Measurements from ENCODE around the gene DOCK10.
"Not testable (repeated sequence)": the region's sequence is repeated elsewhere in the genome, so short reads cannot be mapped to it uniquely, and the experiment has no call there.

The DOCK10 gene

DNA sequence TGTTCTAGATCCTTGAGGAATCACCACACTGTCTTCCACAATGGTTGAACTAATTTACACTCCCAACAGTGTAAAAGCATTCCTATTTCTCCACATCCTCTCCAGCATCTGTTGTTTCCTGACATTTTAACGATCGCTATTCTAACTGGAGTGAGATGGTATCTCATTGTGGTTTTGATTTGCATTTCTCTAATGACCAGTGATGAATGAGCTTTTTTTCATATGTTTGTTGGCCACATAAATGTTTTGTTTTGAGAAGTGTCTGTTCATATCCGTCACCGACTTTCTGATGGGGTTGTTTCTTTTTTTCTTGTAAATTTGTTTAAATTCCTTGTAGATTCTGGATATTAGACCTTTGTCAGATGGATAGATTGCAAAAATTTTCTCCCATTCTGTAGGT is 5.2 kb upstream of the DOCK10 start:
- DNase-seq; in situ Hi-C loops (cut with MboI; ENCODE audit: low pct_unique_long_range_greater_than_20kb, low sequenced_read_pairs): not testable (repeated sequence)

DNA sequence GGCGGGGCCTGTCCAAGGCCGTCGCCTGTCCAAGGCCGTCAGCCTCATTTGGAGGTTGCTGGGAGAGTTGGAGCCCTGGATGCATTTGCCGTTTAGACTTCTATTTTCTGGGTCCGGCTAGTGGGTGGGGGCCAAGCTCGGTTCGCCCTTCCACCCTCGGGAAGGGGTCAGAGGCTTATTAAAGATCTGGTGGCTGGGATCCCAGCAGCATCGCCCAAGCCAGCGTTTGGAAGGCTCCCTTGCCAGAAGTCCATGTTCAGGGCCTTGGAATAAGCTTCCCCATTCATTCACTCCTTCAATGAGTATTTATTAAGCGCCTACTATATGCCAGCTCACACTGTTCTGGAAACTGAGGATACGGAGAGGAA is 516 bp upstream of the DOCK10 start:
- in situ Hi-C loops (cut with MboI; ENCODE audit: low pct_unique_long_range_greater_than_20kb, low sequenced_read_pairs), result no loop called here

DNA sequence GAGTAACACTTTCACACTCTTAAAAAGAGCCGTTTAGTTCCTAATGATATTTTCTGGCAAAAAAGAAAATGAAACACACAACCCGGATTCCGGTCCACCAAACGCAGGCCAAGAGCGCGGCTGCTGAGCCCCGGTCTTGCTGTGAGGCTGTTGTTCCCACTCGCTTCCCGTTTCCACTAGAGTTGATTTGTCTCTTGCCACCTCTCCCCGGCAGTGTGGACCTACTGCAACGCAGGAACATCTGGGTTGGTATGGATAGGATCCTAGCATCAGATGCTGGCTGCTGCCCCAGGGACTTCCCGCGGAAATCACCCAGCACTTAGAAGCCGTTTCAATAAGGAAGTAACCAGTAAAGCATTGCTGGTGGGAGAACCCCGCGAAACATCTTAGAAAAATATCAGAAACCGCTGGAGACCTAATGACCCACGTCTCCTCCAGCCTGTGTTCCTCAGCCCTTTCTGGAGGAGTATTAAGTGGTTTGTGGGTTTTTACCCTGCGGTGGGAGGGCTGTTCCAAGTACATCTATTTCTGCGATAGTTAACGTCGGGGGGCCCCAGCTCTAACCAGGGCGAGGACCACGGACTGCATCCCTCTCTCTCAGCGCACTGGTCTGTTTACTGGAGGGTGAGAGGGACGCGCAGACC is 939 bp downstream of the DOCK10 start:
- in situ Hi-C loops (cut with MboI; ENCODE audit: low pct_unique_long_range_greater_than_20kb, low sequenced_read_pairs), result no loop called here
- DNase-seq, result peak; percentile 67

More for the DNA sequence above, 516 bp upstream of the DOCK10 start:
- DNase-seq, result no peak

GRCh38 chr2:225040856-225041206 is 1.4 kb downstream of the DOCK10 start:
- DNase-seq, result no peak
- in situ Hi-C loops (cut with MboI; ENCODE audit: low pct_unique_long_range_greater_than_20kb, low sequenced_read_pairs), result no loop called here

- DNase-seq, result no peak
- in situ Hi-C loops (cut with MboI; ENCODE audit: low pct_unique_long_range_greater_than_20kb, low sequenced_read_pairs), result no loop called here
These were observed 2.1 kb downstream of the DOCK10 start for GRCh38 chr2:225040142-225040541.

- DNase-seq, result no peak
- in situ Hi-C loops (cut with MboI; ENCODE audit: low pct_unique_long_range_greater_than_20kb, low sequenced_read_pairs), result no loop called here
These were observed 4.1 kb downstream of the DOCK10 start for GRCh38 chr2:225038231-225038523.

DNA sequence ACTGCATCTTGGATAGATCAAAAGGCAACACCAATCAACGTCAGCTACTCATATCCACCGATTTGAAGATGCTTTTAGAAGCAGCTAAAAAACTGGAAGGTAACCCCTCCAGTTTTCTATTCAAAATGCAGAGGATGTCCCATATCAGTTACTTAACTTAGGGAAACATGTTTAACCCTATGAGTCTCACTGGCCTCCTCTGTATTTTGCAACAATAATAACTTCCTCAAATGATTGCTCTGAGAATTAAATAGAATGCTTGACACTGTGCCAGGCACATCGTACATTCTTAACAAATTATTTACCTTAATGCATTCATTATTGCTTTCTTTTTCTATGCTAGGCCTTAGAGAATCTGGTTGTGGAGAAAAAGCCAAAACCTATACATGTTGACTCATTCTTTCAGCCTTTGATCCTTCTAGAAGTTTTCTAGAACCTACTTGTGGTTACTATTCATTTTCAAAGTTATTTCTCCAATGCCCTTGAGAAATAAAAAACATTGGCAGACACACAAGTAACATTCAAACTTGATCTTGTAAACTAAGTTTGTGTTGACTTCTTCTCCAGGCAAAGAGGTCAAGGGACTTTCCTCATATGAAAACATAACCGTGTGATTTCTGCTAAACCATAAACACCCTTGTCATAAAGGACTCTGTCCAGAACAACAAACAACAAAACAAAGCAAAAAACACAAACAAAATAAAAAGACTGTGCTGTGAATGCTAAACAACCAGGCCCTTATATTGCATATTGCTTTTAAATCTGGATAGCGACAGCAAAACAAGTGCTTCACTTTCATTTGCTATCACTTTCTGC is 4.6 kb downstream of the DOCK10 start:
- in situ Hi-C loops (cut with MboI; ENCODE audit: low pct_unique_long_range_greater_than_20kb, low sequenced_read_pairs), result no loop called here
- no peak for DNase-seq

DNA sequence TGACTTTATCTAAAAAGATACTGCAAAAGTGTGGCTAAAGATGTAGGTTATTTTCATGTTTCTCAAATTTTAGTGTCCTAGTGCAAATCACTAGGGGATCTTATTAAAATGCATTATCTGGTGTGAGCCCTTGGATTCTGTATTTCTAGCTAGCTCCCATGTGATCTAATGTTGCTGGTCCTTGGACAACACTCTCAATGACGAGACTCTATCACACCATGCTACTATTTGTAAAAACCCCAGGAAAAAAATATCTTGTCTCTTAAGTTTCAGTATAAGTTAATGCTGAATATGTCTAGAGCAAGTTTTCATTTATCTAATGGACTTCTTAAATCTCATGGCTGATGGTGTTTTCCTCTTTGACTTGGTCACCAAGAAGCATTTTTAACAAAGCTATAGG is 5.8 kb downstream of the DOCK10 start:
- in situ Hi-C loops (cut with MboI; ENCODE audit: low pct_unique_long_range_greater_than_20kb, low sequenced_read_pairs), result no loop called here
- no peak for DNase-seq

DNA sequence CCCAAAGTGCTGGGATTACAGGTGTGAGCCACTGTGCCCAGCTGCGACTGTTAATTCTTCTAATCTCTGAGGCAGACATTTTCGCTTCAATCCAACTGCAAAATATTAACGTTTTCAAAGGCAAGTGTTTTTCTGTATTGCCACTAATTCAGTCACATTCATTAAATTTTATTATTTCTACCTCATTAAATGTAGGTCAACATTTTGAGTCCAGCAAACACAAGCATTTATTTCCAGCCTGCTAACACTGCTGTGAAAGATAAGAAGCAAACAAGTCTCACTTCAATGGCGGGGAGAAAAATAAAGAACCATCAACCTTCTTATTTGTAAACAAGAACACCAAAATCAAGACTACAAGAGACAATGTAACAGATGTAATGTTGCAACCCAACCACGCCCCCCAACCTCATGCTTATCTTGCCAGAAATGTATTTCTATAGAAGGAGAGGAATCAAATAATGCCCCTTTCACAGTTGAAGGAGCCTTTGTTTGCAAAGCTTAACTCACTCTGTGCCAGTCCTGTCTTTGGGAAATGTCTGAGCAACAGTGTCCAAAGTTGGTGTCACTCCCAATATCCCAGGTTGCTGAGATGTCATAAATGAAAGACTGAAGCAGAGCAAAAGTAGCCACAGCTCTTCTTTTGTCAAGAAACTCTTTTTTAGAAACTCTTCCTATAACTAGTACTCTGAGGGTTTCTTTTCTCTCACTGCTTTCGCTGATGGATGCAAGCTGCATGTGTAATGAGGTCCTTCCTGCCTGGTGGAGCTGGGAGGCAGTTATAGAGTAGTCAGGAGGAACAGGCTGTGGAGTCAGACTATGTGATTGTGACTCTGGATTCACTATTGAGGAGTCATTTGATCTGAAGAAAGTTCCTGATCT is 8.6 kb downstream of the DOCK10 start:
- DNase-seq, result no peak
- in situ Hi-C loops (cut with MboI; ENCODE audit: low pct_unique_long_range_greater_than_20kb, low sequenced_read_pairs), result no loop called here

GRCh38 chr2:225032246-225032645 is 10.0 kb downstream of the DOCK10 start:
- no peak for DNase-seq
- in situ Hi-C loops (cut with MboI; ENCODE audit: low pct_unique_long_range_greater_than_20kb, low sequenced_read_pairs), result no loop called here

DNA sequence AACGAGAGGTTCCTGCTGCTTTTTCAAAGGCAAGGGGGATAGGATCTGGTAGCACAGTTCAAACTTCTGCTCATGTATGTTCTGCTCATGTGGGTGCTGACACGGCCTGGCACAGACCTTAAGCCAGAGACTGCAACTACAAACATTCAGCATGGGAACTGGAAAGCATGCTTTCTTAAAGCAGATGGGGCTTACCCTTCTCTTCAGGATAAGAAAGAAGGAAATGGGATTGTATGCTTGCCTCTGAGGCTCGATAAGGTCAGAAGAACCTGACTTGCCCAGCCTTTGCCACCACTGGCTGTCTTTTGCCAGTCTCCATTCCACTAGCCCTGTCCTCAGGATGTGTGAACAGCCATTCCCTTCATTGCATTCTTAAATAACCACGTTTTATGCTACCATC is 10.7 kb downstream of the DOCK10 start:
- no peak for DNase-seq
- in situ Hi-C loops (cut with MboI; ENCODE audit: low pct_unique_long_range_greater_than_20kb, low sequenced_read_pairs), result no loop called here

DNA sequence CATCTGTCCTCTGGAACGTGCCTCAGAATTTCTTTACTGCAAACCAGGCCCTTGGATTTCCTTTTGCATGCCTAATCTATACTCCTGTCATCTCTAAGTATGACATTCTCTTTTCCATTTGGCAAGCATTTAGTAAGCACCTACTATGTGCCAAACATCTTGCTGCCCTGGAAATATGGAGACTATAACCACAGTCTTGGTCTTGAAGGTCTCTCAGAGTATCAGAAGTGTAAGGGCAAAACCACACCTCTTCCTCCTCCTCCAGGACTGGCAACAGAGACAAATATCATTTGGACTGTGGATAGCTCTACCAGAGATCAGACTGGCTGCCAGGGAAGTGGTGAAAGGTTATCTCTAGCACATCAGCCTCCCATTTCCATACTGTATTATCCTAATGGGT is 11.4 kb downstream of the DOCK10 start:
- in situ Hi-C loops (cut with MboI; ENCODE audit: low pct_unique_long_range_greater_than_20kb, low sequenced_read_pairs), result no loop called here
- DNase-seq, result no peak

DNA sequence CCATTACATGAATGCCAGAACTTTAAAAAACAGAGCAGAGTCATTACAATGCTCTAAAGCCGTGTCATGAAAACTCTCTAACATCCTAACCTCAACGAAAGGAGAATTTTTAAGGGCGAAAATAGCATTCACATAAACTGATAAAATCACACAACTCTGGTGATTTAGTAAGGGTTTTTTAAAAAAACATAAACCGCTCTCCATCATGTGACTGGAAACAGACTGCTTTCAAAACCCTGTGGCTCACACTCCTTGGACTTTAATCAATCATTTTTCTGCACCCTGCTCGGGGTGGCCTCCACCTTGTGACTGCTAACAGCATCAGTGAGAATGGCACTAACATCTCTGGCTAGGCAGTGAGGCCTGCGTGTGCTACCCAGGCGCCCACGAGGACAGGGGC is 12.1 kb downstream of the DOCK10 start:
- in situ Hi-C loops (cut with MboI; ENCODE audit: low pct_unique_long_range_greater_than_20kb, low sequenced_read_pairs), result no loop called here
- no peak for DNase-seq

DNA sequence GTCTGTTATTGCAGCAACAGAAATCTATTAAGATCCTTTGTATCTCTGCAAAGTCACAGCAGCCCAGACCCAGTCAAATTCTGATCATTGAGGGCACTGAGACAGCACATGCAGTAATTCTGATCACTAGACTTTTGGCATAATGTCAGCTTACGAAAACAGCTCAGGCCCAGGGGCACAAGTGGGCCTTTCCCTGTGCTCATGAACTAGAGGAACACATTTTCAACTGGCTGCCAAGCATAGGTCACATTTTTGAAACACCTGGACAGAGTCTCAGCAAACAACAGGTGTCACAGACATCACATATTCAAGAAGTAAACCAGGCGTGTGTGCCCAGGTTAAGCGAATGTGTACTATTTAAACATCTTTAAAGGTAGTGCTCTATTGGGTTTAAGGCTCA is 13.7 kb downstream of the DOCK10 start:
- DNase-seq, result no peak
- in situ Hi-C loops (cut with MboI; ENCODE audit: low pct_unique_long_range_greater_than_20kb, low sequenced_read_pairs), result no loop called here

- in situ Hi-C loops (cut with MboI; ENCODE audit: low pct_unique_long_range_greater_than_20kb, low sequenced_read_pairs), result no loop called here
- DNase-seq, result no peak
These were observed 15.1 kb downstream of the DOCK10 start for GRCh38 chr2:225027061-225027762.

DNA sequence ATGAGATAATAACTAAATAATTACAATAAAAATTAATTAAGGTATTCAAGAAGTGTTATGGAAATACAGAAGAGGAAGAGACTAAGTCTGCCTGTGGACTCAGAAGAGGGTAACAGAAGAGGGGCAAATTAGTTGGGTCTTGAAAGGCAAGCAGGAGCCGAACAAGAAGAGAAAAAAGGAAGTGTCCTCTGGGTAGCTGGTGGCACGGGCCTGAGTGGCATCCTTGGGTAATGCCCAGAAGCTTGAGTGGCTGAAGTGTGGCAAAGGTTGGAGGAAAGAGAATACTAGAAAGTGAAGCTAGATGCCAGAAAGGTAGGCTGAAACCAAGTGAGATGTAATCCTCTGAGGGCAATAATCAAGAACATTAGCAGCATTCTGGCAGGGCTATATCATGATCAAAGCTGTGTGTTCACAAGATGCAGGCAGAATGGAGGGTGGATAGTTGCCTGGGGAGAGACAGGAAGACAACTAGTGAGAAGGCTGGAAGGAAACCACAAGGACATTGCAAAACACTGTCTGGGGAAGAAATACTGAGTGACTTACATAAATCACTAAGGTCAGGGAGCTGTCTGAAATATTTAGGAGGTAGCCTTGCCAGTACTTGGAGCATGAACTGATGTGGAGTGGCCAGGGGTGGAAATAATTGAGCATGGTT is 16.2 kb downstream of the DOCK10 start:
- DNase-seq, result peak; percentile 24
- in situ Hi-C loops (cut with MboI; ENCODE audit: low pct_unique_long_range_greater_than_20kb, low sequenced_read_pairs), result no loop called here

- in situ Hi-C loops (cut with MboI; ENCODE audit: low pct_unique_long_range_greater_than_20kb, low sequenced_read_pairs), result no loop called here
- no peak for DNase-seq
These were observed 20.1 kb downstream of the DOCK10 start for GRCh38 chr2:225022188-225022587.

DNA sequence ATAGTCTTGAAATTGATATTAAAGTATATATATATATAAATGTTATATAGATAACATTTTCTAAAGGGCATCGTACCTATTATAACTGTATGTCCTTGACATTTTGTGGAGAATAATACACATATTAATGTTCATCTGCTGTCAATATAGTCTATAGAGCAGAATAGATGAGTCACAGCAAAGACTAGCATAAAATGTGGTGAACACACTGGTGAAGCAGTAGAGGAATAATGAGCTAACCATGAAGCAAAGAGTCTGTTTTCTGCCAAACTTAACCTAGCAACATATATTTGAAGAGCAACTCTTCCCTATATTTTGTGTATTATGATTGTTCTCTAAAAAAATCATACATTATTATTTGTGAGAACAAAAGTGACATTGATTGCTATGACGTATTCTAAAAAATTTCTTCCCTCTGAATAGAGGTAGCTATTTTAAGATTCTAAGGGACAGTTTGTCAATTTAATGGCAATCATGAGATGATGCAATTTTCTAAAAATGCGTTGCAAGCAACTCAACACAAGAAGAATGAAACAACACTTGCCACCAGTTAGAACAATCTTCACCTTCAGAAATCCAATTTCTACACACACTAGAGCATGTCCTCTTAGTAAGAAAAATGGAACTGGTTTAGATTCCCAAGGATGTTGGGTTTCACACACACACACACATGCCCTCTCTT is 22.0 kb downstream of the DOCK10 start:
- no peak for DNase-seq
- in situ Hi-C loops (cut with MboI; ENCODE audit: low pct_unique_long_range_greater_than_20kb, low sequenced_read_pairs), result no loop called here

DNA sequence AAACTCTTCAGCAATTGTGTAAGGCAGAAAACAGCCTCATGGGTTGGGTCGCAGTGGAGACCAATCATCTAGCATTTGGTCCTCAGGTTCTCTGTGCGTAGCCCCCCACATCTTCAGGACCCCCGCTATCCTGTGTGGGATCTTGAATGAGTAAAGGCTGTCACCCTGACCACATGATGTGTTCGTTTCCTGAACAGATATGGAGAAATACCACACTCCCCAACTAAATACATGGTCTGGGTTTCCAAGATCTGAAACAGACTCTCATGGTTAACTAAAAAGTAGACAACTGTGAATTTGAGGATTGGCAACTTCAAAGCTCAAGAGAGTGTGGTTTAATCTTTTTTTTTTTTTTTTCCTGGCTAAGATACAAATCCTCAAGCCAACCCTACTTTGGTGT is 23.2 kb downstream of the DOCK10 start:
- in situ Hi-C loops (cut with MboI; ENCODE audit: low pct_unique_long_range_greater_than_20kb, low sequenced_read_pairs), result no loop called here
- no peak for DNase-seq

All from KBM-7 (cell line).